ENCODE measurements around the gene RICTOR.

Gene RICTOR

DNA sequence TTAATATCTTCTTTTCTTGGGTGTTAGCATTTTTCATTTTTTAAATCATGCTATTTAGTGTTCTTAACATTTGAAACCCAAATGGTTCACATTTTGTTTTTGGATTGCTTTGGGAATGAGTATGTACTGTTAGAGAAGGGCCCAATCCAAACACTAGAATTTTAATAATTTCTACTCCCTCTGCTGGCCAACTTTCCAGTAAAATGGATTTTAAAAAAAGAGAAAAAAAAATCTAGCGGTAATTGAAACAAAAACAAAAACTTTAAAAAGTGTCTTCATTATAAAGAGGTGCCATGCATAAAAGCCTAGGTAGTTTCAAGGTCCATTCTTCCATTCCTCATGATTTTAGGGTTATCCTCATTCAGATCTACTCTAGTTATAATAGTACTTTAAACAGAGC, 32.1 kb upstream of the RICTOR start:
- TF ChIP-seq, protein P1, sequence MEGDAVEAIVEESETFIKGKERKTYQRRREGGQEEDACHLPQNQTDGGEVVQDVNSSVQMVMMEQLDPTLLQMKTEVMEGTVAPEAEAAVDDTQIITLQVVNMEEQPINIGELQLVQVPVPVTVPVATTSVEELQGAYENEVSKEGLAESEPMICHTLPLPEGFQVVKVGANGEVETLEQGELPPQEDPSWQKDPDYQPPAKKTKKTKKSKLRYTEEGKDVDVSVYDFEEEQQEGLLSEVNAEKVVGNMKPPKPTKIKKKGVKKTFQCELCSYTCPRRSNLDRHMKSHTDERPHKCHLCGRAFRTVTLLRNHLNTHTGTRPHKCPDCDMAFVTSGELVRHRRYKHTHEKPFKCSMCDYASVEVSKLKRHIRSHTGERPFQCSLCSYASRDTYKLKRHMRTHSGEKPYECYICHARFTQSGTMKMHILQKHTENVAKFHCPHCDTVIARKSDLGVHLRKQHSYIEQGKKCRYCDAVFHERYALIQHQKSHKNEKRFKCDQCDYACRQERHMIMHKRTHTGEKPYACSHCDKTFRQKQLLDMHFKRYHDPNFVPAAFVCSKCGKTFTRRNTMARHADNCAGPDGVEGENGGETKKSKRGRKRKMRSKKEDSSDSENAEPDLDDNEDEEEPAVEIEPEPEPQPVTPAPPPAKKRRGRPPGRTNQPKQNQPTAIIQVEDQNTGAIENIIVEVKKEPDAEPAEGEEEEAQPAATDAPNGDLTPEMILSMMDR (IDR thresholded peaks at IDR 0.05; ENCODE audit: low read depth, low read length, missing control alignments): peak; percentile 22
- Histone ChIP-seq H3K4me3 (ENCODE audit: low read depth, low read length) (no peak overlapping the region), H3K27me3 (replicated peaks) (no peaks in the 10 kb centered on the region), H3K36me3 (replicated peaks) (no peaks in the 10 kb centered on the region), H3K27ac (no peak overlapping the region)
- in situ Hi-C loops (cut with HindIII; ENCODE audit: low pct_ligation_motif_present, low sequenced_read_pairs): no loop called here
- no peak for DNase-seq

DNA sequence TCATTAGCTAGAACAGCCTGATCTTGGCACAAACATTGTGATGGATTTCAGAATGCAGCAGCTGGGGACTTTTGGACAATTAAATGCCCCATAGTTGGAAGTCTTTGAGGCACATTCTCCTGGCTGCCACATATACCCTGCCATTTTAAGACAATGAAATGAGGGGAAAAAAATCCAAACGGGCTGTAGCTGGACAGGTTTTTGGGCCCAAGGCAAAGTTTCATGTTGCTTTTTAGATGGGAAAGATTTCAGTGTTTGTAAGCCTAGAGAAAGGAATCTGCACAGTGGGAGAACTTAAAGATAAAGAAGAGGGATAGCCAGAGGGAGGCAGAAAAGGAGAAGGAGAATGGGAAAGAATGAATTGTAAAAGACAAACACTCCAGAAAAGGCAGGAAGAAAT, 30.0 kb upstream of the RICTOR start:
- DNase-seq: no peak
- Histone ChIP-seq H3K36me3 (replicated peaks) (no peaks in the 10 kb centered on the region), H3K27ac (no peak overlapping the region), H3K27me3 (replicated peaks) (no peaks in the 10 kb centered on the region), H3K4me3 (ENCODE audit: low read depth, low read length) (no peak overlapping the region)
- TF ChIP-seq, protein P1 (IDR thresholded peaks at IDR 0.05; ENCODE audit: low read depth, low read length, missing control alignments): no peak
- in situ Hi-C loops (cut with HindIII; ENCODE audit: low pct_ligation_motif_present, low sequenced_read_pairs): no loop called here

DNA sequence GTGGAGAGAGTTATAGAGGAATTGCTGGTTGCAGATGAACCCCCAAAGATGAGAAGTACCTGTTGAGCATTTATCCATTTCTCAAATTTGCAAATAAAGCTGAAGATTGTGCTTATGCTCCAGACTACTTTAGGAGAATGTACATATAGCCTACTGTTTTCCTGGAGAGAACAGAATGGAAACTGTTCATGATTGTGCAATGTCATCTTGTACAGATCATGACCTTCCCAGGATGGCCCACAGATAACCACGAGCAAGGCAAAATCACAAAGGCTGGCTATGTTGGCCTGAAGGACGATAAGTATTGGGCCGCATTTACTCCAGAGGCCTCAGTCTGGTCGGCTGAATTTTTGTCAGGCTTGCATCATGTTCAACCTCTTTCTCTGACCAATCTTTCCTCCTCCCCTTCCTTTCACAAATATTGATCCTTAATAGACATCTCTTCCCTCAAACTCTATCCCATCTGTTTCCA, 28.5 kb upstream of the RICTOR start:
- no peak overlapping the region for H3K4me3 ChIP-seq (ENCODE audit: low read depth, low read length)
- peak; percentile 57 for DNase-seq
- TF ChIP-seq, protein P1 (IDR thresholded peaks at IDR 0.05; ENCODE audit: low read depth, low read length, missing control alignments): no peak
- peak overlapping the region; percentile 95 for H3K27ac ChIP-seq
- no peaks in the 10 kb centered on the region for H3K27me3 ChIP-seq (replicated peaks)
- no peaks in the 10 kb centered on the region for H3K36me3 ChIP-seq (replicated peaks)
- in situ Hi-C loops (cut with HindIII; ENCODE audit: low pct_ligation_motif_present, low sequenced_read_pairs): no loop called here

DNA sequence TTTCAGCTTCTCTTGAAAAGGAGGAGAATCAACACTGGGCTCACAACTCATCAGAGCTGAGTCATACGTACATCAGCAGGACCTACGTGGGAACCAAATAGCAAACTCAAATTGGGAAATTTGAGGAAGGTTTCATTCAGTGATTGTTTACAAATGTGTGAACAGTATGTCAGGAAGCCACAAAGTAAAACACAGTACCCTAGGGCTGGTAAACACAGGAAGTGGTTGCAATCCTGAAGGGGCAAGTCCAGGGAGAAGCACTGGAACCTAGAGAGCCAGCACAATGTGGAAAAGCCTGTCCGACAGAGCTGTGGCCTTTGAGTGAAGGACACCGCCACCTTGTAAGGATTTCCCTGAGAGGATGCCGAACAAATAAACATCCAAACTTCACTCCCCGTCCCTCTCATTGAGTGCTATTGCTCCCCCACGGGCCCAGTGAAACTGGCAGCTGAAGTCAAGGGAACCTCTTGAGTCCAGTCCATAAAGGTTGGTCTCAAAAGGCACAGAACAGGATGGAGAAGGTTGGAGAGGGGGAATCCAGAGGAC, 26.7 kb upstream of the RICTOR start:
- Histone ChIP-seq H3K27me3 (replicated peaks) (no peaks in the 10 kb centered on the region), H3K27ac (peak overlapping the region; percentile 95), H3K36me3 (replicated peaks) (no peaks in the 10 kb centered on the region), H3K4me3 (ENCODE audit: low read depth, low read length) (no peak overlapping the region)
- TF ChIP-seq, protein P1 (IDR thresholded peaks at IDR 0.05; ENCODE audit: low read depth, low read length, missing control alignments): no peak
- DNase-seq: peak; percentile 89
- in situ Hi-C loops (cut with HindIII; ENCODE audit: low pct_ligation_motif_present, low sequenced_read_pairs): no loop called here

DNA sequence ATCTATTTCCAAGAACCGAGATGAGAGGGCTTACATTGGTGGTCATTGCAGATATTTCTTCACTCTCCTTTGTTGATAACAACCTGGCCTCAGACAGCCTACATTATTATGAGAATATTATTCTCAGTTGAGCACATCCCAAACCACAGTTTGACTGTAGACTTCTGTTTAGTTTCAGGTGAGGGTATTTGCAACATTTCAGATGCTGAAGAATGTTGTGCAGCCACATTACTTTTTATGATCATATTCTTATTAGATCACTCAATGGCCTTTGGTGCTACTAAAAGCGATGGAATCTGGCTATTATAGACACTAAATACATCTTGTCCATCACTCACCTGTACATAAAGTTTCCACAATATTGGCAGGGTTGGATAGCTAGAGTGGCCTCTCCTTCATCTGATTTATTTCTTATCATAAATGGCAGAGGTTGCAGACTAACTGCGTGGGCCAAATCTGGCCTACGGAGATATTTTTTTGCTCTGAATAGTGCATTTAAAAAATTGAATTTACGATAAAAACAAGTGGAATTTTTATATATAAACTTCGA, 26.2 kb upstream of the RICTOR start:
- in situ Hi-C loops (cut with HindIII; ENCODE audit: low pct_ligation_motif_present, low sequenced_read_pairs): no loop called here
- DNase-seq: no peak
- H3K36me3 ChIP-seq (replicated peaks): no peaks in the 10 kb centered on the region
- peak overlapping the region; percentile 95 for H3K27ac ChIP-seq
- TF ChIP-seq, protein P1 (IDR thresholded peaks at IDR 0.05; ENCODE audit: low read depth, low read length, missing control alignments): no peak
- no peaks in the 10 kb centered on the region for H3K27me3 ChIP-seq (replicated peaks)
- H3K4me3 ChIP-seq (ENCODE audit: low read depth, low read length): no peak overlapping the region

DNA sequence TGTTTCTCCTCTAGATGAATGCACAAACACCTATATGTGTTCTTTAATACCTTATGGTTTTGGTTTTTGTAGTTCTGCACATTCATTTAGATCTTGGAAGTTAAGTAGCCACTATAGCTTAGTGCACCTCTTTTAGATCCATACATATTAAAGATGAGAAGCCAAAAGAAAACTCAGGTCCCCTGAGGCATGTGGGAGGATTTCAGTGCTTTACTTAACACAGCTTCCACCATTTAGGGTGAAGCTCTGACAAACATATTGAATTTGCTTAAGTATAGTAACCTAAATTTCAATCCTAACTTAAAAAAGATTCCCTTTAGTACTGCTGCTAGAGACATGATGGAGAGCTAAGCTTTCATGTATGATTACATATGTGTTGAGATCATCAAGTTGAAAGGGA, 25.6 kb upstream of the RICTOR start:
- H3K36me3 ChIP-seq (replicated peaks): no peaks in the 10 kb centered on the region
- TF ChIP-seq, protein P1 (IDR thresholded peaks at IDR 0.05; ENCODE audit: low read depth, low read length, missing control alignments): no peak
- in situ Hi-C loops (cut with HindIII; ENCODE audit: low pct_ligation_motif_present, low sequenced_read_pairs): no loop called here
- DNase-seq: no peak
- H3K4me3 ChIP-seq (ENCODE audit: low read depth, low read length): no peak overlapping the region
- H3K27ac ChIP-seq: no peak overlapping the region
- H3K27me3 ChIP-seq (replicated peaks): no peaks in the 10 kb centered on the region
